NCI-H146 (cell line): Measurements from ENCODE around the gene TMEM256.

ENCODE experiments used
- DNase-seq: peaks from one replicate; lab custom pipeline; 2025; lab: John Stamatoyannopoulos, UW

The TMEM256 gene

GRCh38 chr17:7429722-7430121, 25.8 kb upstream of the TMEM256 start:
- no peak for DNase-seq

- DNase-seq: no peak
Measured at GRCh38 chr17:7428557-7428956, 24.7 kb upstream of the TMEM256 start, which contains the start of gene SPEM3. SPEM3 (plus strand) TSS chr17:7428857; CDS start chr17:7428903, 46 bp downstream.

- DNase-seq: no peak
Measured at GRCh38 chr17:7427549-7427948, 23.7 kb upstream of the TMEM256 start.

DNA sequence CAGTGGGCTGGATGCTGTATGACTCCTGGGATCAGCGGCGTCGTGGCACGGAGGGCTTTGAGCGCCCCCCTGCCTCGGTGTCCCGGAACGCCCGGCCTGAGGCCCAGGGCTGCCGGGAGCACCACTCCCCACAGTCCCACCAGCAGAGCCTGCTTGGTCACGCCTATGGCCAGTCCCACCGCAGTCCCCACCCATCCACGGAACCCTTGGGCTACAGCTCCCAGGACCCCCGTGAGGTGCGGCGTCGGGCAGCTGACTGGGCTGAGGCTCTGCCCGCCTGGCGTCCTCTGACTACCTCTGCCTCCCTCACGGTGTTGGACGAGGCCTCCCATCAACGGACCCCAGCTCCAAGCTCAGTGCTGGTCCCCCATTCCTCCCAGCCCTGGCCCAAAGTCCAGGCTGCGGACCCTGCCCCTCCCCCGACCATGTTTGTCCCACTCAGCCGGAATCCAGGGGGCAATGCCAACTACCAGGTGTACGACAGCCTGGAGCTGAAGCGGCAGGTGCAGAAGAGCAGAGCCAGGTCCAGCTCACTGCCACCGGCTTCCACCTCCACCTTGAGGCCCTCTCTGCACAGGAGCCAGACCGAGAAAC, 23.1 kb upstream of the TMEM256 start:
- no peak for DNase-seq

DNA sequence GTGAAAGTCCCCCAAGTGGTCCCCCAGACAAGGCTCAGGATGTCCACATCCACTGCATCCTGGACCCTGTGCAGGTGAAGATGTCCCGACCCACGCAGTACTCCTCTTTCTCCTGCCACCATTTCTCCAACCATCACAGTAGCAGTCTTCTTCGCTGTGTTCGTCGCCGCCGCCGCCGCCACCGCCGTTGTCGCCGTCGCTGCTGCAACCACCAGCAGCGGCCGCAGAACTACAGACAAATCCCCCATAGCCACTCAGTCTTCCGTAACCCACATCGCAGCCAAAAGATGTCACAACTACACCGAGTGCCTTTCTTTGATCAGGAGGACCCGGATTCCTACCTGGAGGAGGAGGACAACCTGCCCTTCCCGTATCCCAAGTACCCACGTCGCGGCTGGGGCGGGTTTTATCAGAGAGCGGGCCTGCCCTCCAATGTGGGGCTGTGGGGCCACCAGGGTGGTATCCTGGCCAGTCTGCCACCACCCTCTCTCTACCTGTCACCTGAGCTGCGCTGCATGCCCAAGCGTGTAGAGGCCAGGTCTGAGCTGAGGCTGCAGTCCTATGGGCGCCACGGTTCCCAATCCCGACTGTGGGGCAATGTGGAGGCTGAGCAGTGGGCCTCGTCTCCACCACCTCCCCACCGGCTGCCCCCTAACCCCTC, 22.4 kb upstream of the TMEM256 start:
- DNase-seq: no peak

- DNase-seq: no peak
Measured at GRCh38 chr17:7425756-7426155, 21.9 kb upstream of the TMEM256 start.

DNA sequence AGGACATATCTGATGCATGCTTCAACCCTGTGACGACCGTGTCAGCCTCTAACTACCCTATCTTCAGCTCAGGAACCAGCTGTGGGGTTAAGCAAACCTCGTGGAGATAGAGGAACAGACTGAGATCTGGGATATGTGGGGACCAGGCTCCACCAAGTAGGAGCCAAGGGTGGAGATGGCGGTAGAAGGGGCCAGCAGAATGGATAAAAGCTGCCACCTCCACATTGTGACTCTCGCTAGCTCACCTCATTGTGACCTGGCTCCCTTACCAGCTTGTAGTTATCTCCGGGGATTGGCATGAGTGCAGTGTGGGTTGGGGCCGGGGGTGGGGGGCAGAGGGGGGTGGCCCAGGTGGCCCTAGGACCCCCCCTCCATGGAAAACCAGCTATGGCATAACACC, 21.4 kb upstream of the TMEM256 start, which contains the start of gene SPEM2:
Gene SPEM2, plus strand, starts transcription at position 301 of the 400 bp plus-strand sequence. Its CDS starts 73 bp downstream, at position 374.
- no peak for DNase-seq

DNA sequence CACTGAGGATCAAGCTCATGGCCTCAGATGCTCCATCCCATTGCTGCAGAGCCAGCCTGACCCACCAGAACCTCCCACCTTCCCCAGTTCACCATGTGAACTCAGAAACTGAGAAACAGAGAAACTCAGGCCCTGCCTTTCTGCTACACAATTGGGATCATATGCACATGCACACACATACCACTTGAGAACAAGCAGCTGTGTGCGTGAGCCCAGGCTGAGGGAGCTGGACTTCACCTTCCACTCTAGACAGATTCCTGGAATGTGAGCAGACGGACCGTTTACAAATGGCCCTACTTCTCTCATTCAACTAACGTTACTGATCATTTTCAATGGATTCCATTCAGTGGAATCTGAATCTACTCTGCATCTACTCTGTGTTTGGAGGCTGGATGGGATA, 19.8 kb upstream of the TMEM256 start:
- no peak for DNase-seq

DNA sequence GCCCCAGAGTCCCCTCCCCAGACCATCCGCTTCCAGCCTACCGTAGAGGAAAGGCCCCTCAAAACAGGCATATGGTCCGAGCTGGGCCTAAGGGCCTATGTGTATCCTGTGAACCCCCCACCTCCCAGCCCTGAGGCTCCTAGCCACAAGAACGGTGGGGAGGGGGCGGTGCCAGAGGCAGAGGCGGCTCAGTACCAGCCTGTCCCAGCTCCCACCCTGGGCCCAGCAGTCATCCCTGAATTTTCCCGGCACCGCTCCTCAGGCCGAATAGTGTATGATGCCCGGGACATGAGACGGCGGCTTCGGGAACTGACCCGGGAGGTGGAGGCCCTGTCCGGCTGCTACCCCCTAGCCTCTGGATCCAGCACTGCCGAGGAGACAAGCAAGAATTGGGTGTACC, 17.3 kb upstream of the TMEM256 start:
- no peak for DNase-seq

DNA sequence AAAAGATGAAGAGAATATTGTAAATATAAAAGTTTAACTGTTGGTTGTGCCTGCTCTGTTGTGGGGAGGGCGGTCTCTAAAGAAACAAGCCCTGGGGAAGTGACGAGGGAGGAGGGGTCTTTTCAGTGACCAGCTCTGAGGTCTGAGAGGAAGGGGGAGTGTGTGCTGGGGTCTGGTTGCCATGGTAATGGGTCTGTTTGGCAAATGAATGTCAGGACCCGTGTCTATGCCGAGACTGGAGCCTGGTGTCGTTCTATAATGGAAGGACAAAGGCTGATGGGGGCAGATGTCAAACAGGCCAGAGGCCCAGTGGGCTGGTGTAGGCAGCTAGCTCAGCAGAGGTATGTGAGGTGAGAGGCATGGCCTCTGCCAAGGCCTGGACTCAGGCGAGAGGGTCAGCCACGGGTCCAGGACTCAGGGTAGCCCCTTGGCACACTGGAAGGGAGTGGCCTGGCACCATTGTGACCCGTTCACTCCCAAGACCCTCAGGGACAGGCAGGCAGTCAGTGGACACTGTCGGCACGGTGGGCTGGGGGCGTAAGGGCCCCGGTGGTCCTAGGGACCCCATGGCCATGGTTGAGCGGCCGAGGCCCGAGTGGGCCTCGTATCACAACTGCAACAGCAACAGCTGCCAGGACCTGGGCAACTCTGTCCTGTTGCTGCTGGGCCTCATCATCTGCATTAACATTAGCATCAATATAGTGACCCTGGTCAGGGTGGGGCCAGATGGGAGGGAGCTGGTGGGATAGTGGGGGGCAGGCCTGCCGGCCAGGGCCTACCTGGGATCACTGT, 16.1 kb upstream of the TMEM256 start, which contains the start of gene SPEM1:
Gene SPEM1, plus strand, starts transcription at position 506 of the 792 bp plus-strand sequence. Its CDS starts 61 bp downstream, at position 567.
- DNase-seq: no peak

- DNase-seq: no peak
Measured at GRCh38 chr17:7418472-7419152, 14.7 kb upstream of the TMEM256 start.

DNA sequence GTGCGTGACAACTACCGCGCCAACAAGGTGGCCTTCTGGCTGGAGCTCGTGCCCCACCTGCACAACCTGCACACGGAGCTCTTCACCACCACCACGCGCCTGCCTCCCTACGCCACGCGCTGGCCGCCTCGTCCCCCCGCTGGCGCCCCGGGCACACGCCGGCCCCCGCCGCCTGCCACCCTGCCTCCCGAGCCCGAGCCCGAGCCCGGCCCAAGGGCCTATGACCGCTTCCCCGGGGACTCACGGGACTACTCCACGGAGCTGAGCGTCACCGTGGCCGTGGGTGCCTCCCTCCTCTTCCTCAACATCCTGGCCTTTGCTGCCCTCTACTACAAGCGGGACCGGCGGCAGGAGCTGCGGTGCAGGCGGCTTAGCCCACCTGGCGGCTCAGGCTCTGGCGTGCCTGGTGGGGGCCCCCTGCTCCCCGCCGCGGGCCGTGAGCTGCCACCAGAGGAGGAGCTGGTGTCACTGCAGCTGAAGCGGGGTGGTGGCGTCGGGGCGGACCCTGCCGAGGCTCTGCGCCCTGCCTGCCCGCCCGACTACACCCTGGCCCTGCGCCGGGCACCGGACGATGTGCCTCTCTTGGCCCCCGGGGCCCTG, 13.3 kb upstream of the TMEM256 start:
- DNase-seq: no peak

DNA sequence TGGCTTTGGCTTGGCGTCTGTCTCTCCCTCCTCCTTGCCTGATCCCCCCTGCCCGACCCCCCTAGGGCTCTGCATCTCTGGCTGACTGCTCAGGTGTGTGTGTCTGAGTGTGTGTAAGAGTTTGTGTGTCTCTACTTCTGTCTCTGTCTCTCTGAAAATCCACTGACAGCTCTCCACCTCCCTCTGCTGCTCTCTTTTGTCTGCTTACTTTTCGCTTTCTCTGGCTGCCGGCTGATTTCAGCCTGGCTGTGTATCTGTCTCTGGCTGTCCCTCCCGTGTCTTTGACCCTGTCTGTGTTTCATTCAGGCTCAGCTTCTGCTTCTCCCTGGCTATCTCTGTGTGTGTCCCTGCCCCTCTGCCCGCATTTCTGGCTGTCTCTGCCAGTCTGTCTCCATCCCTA, 12.4 kb upstream of the TMEM256 start:
- DNase-seq: no peak

GRCh38 chr17:7415784-7416183, 11.9 kb upstream of the TMEM256 start:
- DNase-seq: no peak

DNA sequence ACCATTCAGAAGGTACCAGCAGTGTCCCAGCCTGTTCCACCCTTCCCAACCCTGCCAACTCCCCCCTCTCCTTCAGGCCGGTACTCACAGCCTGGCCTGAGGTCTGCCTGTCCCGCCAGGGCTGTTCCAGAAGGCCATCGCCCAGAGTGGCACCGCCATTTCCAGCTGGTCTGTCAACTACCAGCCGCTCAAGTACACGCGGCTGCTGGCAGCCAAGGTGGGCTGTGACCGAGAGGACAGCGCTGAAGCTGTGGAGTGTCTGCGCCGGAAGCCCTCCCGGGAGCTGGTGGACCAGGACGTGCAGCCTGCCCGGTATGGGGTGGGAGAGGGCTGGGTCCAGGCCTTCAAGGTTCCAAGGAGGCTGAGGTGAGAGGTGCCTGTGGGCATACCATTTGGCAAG, 10.9 kb upstream of the TMEM256 start:
- no peak for DNase-seq

- DNase-seq: no peak
Measured at GRCh38 chr17:7413346-7413985, 9.6 kb upstream of the TMEM256 start.

DNA sequence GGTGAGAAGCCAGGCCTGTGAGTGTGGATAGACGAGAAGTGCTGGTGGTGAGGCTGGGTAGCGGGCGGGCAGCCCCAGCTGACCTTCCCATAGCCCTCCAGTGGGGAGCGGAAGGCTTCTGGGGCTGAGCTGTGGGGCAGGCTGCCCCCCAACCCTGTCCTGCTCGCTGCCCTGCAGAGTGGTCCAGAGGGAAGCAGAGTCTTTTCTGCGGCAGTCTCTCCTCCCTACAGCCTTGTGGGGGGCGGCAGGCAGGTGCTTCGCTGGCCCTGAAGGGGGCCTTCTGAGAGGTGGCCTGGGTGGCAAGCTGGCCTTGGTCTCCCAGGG, 7.5 kb upstream of the TMEM256 start:
- no peak for DNase-seq

GRCh38 chr17:7410634-7411426, 6.9 kb upstream of the TMEM256 start:
- DNase-seq: no peak

DNA sequence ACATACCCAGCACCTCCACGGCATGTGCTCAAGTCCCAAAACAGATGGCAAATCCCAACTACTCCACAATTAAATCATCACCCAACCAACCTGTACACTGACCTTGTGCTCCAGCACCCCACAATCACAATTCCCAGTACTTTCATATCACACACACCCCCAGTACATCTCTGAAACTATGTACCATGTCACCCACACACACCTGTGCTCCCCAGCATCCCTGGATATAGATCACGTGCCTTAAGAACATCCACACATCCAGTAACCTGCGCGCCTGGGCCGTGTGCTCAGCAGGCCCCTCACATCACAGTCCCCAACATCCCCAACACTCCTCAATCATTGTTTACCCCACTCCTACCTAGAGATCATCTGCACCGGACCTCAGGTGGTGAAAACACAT, 5.8 kb upstream of the TMEM256 start:
- no peak for DNase-seq

DNA sequence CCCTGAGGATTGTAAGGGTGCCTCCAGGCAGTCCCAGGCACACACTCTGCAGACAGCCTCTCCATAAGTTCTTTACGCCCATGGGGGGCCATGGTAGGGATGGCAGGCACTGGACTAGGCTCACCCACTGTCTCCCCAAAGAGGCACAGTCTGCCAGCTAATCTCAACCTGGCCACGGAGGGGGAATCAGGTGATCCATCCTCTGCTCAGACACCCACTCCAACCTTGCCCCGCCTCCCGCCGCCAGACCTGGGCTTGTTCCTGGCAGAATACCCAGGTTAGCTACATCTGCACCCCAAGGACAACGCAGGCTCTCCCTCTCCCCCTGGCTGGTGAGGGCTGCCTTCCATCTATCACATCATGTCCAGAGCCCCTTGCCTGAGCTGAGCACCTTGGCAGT, 5.0 kb upstream of the TMEM256 start:
- no peak for DNase-seq

GRCh38 chr17:7408252-7408727, 4.4 kb upstream of the TMEM256 start:
- no peak for DNase-seq
